ENCODE results near the gene ACER2. TPM values are rescaled to one million over a fixed set of nuclear protein-coding genes. Genes with fewer than 3 reads are reported as not detected.

The ACER2 gene
- total RNA-seq, 2 donors from 2014 or later, result 2.3 to 2.4 TPM

DNA sequence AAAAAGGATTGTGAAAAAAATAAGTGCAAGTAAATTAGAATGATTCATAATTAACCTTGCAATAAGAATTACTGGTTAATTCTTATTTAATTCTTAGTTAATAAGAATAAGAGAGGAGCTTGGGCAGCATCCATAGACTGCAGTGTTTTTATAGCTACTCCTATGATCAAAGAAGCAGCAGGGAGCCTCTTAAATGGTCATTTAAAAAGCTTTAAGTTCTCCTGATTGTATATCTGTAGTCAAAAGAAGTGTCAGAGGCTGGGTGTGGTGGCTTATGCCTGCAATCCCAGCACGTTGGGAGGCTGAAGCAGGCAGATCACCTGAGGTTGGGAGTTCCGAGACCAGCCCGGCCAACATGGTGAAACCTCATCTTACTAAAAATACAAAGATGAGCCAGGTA is 14.4 kb downstream of the ACER2 start:
- Mint-ChIP-seq H3K27ac (no peak overlapping the region), H3K27me3 (ENCODE audit: insufficient read depth) (no peaks in the 10 kb centered on the region), H3K4me3 (no peak overlapping the region), H3K36me3 (ENCODE audit: low read depth) (no peaks in the 10 kb centered on the region), H3K4me1 (peaks cover 15% of the 10 kb centered on the region), H3K9me3 (no peaks in the 10 kb centered on the region)
- DNase-seq, result peak; percentile 59
- WGBS, 2 experiments (ENCODE audit: insufficient coverage in 1 of 2, insufficient read length in 1 of 2), result 70 to 80% methylated on average over 1 to 3 of the region's 3 CpGs
- Histone ChIP-seq H3K4me1 (ENCODE audit: control insufficient read depth, insufficient read depth, low read length) (no peaks in the 10 kb centered on the region), H3K4me3 (ENCODE audit: low read length) (no peak overlapping the region), H3K27me3 (ENCODE audit: control insufficient read depth, insufficient read depth, low read length, poor library complexity, severe bottlenecking) (no peaks in the 10 kb centered on the region), H3K27ac (ENCODE audit: low read depth, low read length) (no peak overlapping the region), H3K9me3 (ENCODE audit: control insufficient read depth, low read length) (no peaks in the 10 kb centered on the region), H3K9ac (ENCODE audit: extremely low read depth, low read length, poor library complexity, severe bottlenecking) (no peak overlapping the region), H3K36me3 (ENCODE audit: control insufficient read depth, insufficient read depth, low read length) (no peaks in the 10 kb centered on the region)
- TF ChIP-seq, protein P1, sequence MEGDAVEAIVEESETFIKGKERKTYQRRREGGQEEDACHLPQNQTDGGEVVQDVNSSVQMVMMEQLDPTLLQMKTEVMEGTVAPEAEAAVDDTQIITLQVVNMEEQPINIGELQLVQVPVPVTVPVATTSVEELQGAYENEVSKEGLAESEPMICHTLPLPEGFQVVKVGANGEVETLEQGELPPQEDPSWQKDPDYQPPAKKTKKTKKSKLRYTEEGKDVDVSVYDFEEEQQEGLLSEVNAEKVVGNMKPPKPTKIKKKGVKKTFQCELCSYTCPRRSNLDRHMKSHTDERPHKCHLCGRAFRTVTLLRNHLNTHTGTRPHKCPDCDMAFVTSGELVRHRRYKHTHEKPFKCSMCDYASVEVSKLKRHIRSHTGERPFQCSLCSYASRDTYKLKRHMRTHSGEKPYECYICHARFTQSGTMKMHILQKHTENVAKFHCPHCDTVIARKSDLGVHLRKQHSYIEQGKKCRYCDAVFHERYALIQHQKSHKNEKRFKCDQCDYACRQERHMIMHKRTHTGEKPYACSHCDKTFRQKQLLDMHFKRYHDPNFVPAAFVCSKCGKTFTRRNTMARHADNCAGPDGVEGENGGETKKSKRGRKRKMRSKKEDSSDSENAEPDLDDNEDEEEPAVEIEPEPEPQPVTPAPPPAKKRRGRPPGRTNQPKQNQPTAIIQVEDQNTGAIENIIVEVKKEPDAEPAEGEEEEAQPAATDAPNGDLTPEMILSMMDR (conservative IDR thresholded peaks at IDR 0.05), result no peak

DNA sequence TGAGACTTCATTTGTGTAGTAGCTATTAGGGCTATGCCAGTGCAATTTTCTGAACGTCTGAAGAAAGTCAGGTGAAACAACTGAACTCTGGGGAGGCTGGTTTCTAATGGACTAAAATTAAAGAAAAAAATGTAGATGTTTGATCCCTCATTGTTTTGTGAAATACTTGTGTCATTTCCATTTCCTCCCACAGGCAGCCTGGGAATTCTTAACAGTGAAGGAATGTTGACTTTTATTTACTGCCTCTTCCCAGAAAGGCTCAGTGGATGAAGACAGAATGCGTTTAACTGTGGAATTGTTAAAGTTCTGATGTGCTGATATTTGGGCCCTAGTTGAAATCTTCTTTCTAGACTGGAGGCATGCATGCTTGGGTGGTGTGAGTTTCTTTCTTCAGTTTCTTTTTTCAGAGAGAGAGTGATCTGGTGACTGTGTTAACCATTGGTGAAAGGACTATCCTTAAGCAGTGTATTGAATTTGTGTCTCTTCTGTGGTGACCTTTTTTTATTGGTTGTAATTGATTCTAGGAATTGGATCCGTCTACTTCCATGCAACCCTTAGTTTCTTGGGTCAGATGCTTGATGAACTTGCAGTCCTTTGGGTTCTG is 15.5 kb downstream of the ACER2 start:
- Mint-ChIP-seq H3K9me3 (no peaks in the 10 kb centered on the region), H3K4me3 (no peak overlapping the region), H3K27me3 (ENCODE audit: insufficient read depth) (no peaks in the 10 kb centered on the region), H3K36me3 (ENCODE audit: low read depth) (no peaks in the 10 kb centered on the region), H3K4me1 (peaks cover 15% of the 10 kb centered on the region), H3K27ac (no peak overlapping the region)
- Histone ChIP-seq H3K36me3 (ENCODE audit: control insufficient read depth, insufficient read depth, low read length) (no peaks in the 10 kb centered on the region), H3K4me1 (ENCODE audit: control insufficient read depth, insufficient read depth, low read length) (no peaks in the 10 kb centered on the region), H3K27me3 (ENCODE audit: control insufficient read depth, insufficient read depth, low read length, poor library complexity, severe bottlenecking) (no peaks in the 10 kb centered on the region), H3K27ac (ENCODE audit: low read depth, low read length) (no peak overlapping the region), H3K9ac (ENCODE audit: extremely low read depth, low read length, poor library complexity, severe bottlenecking) (no peak overlapping the region), H3K4me3 (ENCODE audit: low read length) (no peak overlapping the region), H3K9me3 (ENCODE audit: control insufficient read depth, low read length) (no peaks in the 10 kb centered on the region)
- TF ChIP-seq, protein P1 (conservative IDR thresholded peaks at IDR 0.05), result no peak
- no peak for DNase-seq
- 62 to 77% methylated on average over 3 of the region's 3 CpGs for WGBS, 2 experiments (ENCODE audit: insufficient coverage in 1 of 2, insufficient read length in 1 of 2)

DNA sequence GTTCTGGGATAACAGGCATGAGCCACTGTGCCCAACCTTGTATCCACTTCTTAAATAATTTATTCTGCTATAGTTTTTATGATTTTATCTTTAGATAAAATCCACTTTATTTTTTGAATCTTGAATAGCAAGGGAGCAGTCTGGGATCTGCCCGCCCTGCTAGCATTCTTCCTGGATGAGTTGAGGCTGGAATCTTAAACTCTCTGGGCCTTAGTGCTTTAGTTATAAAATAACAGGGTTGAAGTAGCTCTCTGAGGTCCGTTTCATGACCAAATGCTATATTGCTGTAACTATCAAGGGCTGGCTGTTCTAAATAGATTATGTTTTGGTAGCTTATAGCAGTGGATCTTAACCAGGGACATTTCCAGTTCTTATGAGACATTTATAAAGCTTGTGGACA is 20.8 kb downstream of the ACER2 start:
- TF ChIP-seq, protein P1 (conservative IDR thresholded peaks at IDR 0.05), result no peak
- Mint-ChIP-seq H3K27ac (no peak overlapping the region), H3K9me3 (peaks cover 9% of the 10 kb centered on the region), H3K4me1 (peaks cover under 1% of the 10 kb centered on the region), H3K36me3 (ENCODE audit: low read depth) (peaks cover 4% of the 10 kb centered on the region), H3K4me3 (no peak overlapping the region), H3K27me3 (ENCODE audit: insufficient read depth) (no peaks in the 10 kb centered on the region)
- Histone ChIP-seq H3K27ac (ENCODE audit: low read depth, low read length) (no peak overlapping the region), H3K27me3 (ENCODE audit: control insufficient read depth, insufficient read depth, low read length, poor library complexity, severe bottlenecking) (no peaks in the 10 kb centered on the region), H3K9ac (ENCODE audit: extremely low read depth, low read length, poor library complexity, severe bottlenecking) (no peak overlapping the region), H3K4me1 (ENCODE audit: control insufficient read depth, insufficient read depth, low read length) (no peaks in the 10 kb centered on the region), H3K36me3 (ENCODE audit: control insufficient read depth, insufficient read depth, low read length) (no peaks in the 10 kb centered on the region), H3K9me3 (ENCODE audit: control insufficient read depth, low read length) (peaks cover 1% of the 10 kb centered on the region), H3K4me3 (ENCODE audit: low read length) (no peak overlapping the region)
- WGBS, 2 experiments (ENCODE audit: insufficient coverage in 1 of 2, insufficient read length in 1 of 2), result 56 to 91% methylated on average over 2 of the region's 2 CpGs
- DNase-seq, result no peak
